HG03196 (cell line): ENCODE results near the gene ALG5.

Source experiments
- ATAC-seq: cut with Tn5 transposase; IDR thresholded peaks from one replicate; pipeline ENCODE4 v1.9.1; 2021; ENCODE audit not compliant: unreplicated experiment

Gene ALG5, protein sequence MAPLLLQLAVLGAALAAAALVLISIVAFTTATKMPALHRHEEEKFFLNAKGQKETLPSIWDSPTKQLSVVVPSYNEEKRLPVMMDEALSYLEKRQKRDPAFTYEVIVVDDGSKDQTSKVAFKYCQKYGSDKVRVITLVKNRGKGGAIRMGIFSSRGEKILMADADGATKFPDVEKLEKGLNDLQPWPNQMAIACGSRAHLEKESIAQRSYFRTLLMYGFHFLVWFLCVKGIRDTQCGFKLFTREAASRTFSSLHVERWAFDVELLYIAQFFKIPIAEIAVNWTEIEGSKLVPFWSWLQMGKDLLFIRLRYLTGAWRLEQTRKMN

DNA sequence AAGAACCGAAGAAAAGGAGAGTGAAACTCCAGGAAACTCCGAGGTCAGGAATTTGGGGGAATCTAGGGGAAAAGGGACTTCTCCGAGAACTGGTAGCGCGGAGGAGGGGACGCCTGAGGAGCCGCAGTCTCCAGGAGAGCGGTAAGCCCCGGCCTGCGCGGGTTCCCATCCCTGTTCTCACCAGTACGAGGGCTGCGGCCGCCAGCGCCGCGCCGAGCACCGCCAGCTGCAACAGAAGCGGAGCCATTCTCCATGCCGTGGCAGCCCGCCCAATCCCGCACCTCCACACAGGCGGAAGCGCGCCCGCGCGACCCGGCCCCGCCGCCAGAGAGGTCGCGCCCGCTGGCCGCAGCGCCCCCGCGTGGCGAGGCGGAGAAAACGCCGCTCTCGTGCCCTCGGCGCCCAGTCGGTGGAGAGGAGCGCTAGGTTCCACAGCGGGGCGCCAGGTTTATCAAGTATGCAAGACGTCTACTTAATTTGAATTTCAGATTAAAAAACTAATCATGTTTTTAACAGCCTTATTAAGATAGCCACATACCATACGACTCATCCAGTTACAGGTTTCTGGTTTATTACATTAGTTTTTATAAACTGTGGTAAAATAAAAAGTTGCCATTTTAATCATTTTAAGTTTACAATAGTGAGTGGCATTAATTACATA, at the start of gene ALG5:
Gene ALG5, minus strand, starts transcription at position 287 of the 661 bp plus-strand sequence. Its CDS starts 40 bp downstream, at position 247.
- peak; percentile 74 for ATAC-seq

DNA sequence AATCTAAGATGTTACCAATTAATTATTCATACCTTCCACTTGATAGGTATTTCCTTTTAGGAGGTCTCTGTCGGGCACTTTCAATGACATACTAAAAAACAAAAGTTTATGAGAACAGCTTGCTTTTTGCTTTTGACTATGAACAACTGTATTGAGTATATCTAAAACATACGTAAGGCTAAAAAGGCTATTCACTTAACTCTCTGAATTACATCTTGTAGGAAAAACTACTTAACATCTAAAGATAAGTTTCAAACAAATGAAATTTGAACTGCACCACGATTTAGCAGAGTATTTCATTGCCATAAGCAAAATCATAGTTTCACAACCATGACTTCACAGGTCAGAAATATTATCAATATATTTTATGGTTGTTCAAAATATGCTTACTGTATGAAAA, 48.7 kb upstream of the ALG5 start:
- no peak for ATAC-seq

DNA sequence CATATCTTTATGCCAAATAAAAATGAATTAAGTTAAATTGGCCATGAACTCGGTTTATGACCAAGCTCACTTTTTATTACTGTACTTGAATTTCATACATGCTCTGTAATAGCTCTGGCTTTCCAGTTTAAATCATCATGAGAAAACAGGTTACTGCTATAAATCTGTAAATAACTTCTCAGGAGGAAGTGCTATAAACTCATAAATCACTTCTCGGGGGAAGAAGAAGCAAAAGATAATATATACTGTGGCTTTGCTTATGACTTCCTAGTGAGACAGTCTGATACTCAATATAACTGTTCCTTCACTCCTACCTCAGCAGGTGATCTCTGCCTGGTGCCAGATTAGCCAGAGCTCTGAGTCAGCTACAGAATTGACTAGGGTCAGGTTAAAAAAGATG, 47.9 kb upstream of the ALG5 start:
- ATAC-seq, result no peak

DNA sequence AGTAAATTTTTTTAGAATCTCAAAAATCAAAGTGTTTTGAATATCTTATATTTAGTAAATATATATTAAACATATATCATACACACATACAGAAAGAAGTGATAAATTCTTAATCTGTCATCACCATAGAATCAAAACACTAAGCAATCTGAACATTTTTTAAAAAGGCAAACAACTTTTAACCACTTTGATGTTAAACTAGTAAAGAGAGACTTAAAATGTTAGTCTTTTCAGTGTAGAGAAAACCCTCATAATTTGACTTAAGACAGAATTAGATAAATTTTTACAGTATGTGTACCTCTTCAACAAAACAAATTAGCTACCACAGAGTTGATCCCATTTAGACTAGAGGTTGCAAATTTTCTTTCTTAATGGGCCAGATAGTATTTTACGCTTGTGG, 46.9 kb upstream of the ALG5 start:
- no peak for ATAC-seq

DNA sequence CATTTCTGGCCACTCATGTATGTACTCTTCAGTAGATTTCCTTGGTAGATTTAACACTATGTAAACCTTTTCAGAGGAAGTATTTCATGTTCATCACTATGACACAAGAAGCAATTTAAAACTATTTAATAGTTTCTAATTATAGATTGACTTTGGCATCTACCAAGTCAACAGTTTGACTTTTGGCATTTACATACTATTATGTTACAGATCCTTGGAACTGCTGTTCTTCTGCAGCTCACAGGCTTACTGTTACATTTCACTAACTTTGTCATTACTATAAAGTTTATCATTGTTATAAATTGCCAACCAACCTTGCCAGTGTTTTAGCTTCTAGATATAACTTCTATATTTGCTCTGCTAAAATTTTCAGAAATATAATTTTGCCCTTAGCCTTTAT, 41.6 kb upstream of the ALG5 start:
- no peak for ATAC-seq

DNA sequence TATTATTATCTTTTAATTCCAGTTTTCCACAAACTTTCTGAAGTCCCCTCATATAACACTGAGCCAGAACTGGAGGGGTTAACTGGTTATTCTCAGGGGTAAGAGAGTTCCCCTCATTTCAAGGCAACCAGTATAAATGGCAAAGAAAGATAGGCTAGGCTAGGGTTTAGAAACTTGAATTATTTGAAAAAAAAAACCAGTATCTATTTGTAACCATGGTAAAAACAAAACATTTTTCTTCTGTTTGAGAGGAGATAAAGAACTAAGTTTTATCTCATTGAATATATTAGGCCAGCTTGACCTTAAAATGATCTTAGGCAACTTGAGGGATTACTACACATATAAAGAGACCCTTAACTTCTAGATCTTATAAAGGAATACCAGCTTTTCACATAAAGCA, 40.8 kb upstream of the ALG5 start:
- ATAC-seq, result no peak

DNA sequence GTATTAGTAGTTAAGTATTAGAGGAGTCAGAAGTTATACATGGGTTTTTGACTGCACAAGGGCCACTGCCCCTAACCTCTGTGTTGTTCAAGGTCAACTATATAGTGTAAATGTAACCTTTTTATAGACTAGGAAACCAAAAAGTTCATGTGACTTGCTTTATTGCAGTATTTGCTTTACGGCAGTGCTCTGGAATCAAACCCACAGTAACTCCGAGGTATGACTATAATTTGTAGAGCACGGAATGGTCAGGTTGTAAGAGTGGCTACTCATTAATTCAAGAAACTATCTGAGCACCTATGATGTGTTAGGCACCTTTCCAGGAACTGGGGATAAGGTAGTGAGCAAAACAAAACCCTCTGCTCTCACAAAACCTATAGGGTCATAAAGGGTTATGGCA, 38.1 kb upstream of the ALG5 start:
- ATAC-seq, result no peak

DNA sequence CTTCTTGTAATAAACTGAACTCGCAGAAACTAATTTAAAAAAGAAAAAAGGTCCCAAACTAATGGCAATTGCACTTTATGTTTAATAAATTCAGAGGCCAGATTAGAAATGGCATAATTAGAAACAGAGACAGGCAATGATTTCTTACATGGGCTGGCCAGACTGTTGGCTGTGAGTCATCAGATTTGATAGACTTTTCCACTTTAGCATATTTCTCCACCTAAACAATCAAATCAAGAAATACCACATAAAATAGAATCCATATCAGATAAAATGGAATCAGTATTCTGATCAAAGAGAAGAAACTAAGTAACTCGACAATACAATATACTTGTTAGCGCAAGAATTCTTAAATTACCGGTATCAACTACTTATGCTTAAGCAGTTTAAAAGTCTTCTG, 30.5 kb upstream of the ALG5 start:
- ATAC-seq, result no peak

DNA sequence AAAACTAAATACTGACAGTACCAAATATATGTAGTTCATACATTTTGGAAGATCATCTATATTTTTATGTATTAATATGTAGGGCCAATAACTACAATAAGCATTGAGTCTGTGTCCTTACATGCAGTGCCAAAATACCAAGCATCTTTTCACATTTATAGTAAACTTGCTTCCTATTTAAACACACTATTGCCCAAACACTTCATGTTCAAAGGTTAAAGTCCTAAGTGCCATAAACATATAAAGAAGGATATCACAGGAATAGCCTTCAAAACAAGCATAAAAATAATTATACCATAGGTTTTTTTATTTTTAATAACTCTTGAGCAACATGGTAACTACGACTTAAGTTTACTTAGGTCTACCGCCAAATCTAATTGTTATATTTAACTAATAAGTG, 28.5 kb upstream of the ALG5 start:
- no peak for ATAC-seq

DNA sequence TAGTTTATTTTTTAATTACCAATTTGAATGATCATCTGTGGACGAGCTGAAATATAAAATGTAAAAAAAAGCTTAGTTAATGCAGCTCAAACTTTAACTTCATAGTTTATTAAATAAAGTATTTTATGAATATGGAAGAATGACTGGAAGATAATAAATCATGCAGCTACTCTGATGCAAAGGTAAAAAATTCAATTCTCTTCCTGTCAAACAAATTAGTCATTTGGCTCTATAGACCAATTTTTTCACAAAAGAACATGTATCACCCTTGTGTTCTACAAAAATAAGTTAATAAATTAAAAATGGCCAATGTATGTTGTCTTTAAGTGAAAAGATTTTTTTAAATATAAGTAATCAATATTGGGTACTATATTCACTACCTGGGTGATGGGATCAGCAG, 27.6 kb upstream of the ALG5 start:
- ATAC-seq, result no peak

DNA sequence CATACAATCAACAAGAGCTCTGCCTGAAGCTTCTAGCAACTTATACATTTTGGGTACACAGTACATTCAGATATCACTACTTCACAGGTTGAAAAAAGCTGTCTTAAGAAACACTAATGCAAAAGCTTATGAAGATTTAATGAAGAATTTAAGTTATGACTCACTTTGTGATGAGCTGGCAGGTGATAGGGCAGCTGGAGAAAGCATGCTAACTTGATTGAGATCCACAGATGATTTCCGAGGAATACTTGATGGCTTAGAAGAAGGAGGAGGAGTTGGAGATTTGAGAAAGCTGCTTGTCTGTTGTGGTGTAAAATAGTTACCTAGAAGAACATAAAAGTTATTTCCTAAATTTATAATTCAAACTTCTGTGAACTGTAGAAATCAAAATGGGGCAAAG, 24.7 kb upstream of the ALG5 start:
- ATAC-seq, result no peak

DNA sequence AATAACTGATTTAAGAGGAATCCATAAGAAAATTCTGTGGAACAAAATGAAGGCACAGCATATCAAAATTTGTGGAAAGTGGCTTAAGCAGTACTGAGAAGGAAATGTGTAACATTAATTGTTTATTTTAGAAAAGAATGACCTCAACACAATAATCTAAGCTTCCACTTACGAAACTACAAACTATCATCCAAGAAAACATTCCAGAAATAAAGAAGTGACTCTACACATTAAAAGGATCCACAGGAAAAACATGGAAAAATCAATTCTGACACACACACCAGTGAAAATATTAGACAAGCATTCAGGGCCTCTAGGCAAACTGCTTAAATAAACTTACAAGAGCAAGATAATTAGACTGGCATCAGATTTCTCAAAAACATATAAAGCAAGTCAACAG, 15.5 kb upstream of the ALG5 start:
- no peak for ATAC-seq

DNA sequence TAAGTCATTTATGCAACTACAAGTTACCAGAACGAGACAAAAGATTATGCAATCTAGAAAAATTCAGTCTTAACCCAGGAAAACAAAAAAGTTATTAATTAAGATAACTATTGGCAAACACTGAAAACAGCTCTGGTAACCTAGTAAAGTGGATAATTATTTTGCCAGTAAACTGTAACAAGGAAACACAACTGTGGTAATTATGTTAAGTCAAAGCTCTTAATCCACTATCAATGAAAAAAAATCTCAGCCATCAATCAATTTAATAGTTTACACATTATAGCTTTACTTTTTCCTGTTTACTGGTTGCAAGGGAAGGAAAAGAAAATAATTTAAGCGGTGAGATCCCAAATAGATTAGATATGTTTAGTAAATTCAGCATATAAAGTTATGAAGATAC, 12.6 kb upstream of the ALG5 start:
- ATAC-seq, result no peak

DNA sequence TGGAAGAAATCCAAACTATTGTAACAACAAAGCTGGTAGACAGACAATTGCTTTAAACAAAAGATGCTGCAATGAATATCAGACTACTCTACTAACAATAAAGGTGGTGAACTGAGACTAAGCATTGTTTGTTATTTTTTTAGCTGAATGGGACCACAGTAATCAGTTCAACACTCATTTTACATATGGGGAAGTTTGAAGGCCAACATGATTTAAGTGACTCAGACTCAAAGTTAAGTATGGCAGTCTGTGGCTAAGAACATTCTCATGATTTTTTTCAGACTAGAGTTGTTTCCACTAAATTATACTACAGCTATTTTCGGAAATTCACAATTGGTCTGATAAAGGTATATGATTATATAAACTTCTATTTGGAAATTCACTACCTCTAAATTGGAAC, 11.9 kb upstream of the ALG5 start:
- no peak for ATAC-seq

DNA sequence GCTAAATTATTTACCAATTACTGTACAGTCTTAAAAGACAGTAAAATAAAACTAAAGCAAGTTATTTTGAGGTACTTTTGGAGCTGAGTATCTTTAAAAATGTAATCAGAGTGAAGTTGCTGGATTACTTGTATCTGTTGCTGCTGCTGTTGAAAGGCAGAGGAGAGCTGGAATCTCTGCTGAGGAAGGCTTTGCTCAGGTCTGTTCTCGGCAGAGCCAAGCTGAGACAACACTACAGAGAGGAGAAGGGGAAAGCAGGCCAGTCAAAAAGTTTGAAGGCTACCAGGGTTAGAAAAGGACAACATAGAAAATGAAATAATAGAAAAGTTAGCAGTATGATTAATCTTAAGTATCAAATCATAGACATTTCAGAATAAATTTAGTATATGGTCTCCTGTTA, 11.3 kb upstream of the ALG5 start:
- ATAC-seq, result no peak

DNA sequence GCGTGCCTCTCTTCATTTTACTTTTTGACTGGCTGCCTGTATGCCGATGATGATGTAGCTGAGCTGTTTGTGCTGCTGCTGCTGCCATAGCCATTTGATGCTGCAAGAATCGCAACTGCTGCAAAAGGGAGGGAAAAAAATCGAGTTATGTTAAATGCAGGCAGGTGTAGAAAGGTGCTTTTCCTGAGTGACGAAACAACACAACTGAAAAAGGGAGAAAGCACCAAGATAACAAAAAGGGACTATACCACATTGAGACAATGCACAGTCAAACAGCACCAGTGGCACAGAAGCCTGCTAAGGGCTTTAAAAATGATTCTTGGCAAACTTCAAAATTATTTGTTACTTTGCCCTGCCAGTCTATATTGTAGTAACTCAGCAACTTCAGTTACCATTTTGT, 10.6 kb upstream of the ALG5 start:
- ATAC-seq, result no peak

DNA sequence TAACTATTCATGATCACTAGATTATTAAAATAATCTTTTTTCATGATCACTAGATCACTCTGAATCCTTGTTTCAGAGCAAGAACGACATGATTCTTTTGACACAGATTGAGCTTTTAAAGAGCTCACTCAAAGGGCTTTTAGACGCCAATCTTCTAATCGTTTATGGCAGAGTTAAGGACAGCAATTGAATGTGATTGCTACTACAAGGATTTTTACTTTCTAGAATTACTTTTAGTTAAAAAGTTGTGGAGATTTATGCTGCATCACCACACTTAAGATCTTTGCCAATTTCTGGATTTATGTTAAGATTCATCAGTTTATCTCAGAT, 2.7 kb upstream of the ALG5 start:
- ATAC-seq, result no peak

DNA sequence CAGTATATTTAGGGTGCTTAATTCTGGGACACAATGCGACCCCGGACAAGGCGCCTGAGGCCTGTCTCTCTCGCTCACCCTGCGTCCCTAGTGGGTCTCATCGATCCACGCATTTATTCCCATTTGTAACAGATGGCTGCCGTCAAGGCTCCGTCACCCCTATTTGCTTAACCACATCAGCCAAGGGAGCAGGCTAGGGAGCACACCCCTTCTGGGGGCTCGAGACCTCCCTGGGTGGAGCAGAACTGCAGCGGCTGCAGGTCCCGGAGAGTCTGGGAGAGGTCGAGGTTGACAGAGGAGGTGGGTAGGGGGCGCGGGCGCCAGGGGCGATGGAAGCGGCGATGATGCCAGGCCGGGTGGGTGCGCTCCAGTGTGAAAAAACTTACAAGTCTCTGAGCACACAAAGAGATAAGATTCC, 507 bp downstream of the ALG5 start:
- no peak for ATAC-seq

DNA sequence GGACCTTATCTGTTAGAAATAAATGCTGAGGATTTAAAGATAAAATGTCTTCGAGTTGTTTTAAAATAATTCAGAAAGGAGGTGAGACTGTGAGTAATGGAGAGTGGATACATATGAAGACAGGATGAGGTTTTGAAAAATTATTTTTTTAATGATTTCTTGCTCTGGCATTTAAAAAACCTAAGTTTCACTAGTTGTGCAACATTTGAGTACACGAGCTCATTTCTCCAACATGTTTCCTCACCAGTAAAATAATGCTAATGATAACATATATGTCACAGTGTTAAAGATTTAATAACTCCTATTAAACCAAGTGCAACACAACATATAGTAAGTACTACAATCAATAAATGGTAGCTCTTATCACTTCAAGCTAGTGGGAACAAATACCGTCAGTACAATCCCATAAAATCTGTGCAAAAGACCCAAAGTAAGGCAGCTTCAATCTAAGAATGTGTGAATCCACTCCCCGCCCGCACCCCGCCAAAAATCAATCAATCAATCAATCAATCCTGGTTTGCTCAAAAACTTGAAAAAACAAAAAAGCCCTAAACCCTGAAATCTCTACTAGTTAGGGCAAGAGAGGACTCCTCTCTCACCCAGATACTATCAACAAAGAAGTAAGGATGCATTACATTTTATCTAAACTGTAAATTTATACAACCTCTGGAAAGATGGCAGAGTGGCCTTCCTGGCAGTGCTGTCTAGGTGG, 1.3 kb downstream of the ALG5 start:
- ATAC-seq, result no peak

DNA sequence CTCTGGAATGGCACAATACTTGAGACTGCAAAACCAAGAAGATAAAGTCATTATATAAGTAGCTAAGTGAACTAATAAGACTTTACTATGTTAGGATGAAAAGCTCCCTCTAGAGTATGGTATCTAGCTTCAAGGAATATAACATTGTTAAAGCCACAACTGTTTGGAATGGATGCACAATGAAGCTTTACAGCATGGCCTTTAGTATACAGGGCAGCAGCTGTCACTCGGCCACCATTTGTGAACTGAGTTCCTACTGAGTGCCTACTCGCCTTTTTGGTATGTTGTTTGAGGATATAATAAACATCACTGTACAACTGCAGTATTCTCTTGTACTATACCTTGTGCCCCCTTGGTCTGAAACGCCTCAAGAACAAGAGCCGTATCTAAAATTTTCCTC, 6.8 kb downstream of the ALG5 start:
- no peak for ATAC-seq

DNA sequence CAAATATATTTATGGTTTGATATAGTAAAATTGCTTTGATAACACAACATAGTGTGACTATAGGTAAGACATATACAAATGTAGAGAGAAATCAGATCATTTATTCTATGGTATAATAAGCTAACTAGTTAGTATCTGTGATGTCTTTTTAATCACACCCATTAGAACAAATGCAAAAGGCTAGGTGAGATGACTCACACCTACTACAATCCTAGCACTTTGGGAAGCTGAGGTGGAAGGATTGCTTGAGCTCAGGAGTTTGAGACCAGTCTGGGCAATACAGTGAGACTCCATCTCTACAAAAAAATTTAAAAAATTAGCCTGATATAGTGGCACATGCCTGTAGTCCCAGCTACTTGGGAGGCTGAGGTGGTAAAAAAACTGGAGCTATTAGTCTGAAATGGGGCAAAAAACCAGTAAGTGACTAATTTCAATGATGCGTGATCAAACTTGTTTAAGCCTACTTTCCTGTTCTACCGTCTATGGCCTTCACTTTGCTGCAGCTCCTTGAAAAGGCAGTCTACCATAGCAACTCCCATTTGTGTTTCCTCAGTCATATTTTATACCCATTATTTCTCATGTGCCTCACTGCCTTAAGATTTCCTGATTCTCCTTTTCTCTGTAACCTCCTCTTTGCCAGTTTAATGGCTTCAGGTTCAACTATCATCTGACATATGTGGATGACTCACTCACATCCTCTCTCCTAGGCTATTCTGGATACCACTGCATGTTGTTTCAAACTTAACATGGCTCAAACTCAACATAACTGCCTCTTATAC, 12.5 kb downstream of the ALG5 start:
- ATAC-seq, result no peak
